ENCODE measurements around the gene MAN1A1. TPM values are rescaled to one million over a fixed set of nuclear protein-coding genes. Genes with fewer than 3 reads are reported as not detected.

The MAN1A1 gene
- polyA plus RNA-seq, 10 donors: 27.9 to 44.8 (median 37.2) TPM

GRCh38 chr6:119148098-119148824, 201.3 kb downstream of the MAN1A1 start:
- DNase-seq: peak; percentile 77 to 89 (median 82)

DNA sequence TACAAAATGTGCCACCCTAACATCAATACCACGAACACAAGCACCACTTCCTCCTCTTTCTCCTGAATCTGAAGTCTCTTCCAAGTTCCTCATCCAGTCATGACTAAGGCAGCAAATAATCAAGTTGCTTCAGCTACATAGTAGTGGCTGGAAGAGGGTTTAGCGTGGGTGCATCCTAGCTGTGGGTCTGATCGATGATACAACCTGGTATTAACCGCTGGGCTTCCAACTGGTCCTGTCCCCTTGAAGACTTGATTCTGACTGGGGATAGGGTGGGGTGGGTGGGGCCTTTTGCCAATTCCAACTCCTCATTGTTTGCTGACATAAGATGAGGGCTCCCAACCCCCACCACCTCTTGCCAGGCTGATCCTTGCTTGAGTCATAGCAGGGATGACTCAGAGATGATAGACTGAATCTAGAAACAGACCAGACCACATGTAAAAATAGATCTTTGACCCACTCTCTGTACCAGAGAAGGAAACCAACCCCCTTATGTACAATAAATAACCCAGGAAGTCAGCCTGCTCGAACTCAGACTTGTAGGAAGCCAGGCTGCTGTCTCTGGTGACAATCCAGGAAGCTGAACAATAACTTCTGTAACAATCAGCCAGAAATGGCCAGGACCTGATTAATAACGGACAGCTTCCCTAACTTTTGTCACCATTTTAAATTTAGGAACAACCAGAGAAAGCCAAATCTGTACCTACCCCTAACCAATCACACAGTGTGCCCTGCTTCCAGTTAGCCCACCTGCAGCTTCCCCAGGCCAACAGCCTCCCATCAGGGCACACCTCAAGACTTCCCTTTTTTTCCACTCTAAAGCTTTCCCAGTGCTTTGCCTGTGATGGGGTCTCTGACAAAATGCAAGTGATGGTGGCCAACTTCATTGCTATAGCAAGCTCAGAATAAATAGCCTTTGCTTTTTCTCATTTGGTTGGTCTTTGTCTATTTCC, 202.2 kb downstream of the MAN1A1 start:
- DNase-seq: peak in 1 of 3 donors; percentile 90

GRCh38 chr6:119145111-119145510, 204.4 kb downstream of the MAN1A1 start:
- no peak for DNase-seq

GRCh38 chr6:119142637-119143036, 206.9 kb downstream of the MAN1A1 start:
- DNase-seq: no peak

- DNase-seq: no peak
Observed at GRCh38 chr6:119142041-119142440, 207.5 kb downstream of the MAN1A1 start.

DNA sequence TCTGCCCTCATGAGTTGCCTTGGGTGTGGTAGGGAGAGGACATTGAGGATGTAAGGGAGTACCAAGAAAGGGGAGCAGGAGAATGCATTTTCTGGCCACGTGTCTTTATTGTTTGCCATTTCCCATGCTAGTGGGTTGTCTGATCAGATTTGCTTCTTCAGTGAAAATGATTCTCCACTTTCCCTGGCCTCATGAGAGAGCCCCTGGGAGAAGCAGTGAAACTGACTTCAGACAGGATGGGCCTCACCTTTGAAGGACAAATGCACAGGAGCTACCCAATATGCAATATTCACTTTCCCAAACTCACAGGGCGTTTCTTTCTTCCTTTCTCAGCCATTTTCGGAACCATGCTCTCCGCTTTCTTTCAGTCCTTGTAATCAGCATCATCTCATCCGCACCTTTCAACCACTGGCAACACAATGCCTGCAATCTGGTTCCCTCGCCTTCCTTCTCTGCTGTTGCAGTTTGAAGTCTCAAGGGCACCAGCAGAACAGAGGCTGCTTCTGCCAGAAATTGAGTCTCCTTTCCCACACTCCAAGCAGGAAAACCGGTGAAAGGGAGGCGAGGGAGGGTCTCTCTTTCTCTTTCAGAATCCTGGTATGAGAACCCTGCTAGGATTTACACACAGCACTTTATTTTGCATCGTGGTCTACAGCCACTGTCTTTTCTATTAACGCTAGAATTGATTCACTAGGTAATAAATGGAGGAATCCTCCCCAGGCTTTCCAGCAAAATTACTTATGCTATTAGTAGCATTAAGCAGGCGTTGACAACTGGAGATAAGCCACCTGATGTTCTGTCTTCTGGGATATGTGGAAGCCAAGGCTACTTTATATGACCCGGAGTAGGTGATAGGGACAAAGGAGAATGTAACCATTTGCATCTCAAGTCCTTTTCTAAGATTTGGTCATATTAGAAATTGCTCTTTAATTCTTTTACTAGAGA, 209.1 kb downstream of the MAN1A1 start:
- DNase-seq: no peak

DNA sequence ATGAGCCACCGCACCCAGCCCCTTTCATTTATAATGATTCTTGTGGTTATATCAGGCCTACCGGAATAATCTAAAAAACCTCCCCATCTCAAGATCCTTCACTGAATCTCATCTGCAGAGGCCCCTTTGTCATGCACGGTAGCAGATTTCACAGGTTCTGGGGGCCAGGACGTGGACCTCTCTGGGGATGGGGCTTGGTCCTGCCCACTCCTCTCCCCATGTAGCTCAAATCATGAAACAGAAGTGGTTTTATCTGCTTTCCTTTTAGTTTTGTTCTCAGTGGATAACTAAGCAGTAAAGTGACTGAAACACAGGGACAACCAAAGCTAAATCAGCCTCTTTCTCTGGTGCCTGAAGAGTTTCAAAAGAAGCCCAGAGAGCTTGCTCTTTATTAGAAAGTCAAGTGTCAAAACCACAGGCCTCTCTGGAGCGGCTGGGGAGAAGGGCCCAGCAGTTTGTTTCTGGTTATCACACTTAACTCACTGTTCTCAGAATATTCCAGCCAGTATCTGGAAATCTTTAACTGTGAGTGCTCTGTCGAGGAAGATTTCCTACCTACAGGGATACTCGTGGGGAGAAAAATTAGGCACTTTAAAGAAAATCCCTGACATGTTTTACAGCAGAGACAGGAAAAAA, 210.5 kb downstream of the MAN1A1 start:
- DNase-seq: no peak

DNA sequence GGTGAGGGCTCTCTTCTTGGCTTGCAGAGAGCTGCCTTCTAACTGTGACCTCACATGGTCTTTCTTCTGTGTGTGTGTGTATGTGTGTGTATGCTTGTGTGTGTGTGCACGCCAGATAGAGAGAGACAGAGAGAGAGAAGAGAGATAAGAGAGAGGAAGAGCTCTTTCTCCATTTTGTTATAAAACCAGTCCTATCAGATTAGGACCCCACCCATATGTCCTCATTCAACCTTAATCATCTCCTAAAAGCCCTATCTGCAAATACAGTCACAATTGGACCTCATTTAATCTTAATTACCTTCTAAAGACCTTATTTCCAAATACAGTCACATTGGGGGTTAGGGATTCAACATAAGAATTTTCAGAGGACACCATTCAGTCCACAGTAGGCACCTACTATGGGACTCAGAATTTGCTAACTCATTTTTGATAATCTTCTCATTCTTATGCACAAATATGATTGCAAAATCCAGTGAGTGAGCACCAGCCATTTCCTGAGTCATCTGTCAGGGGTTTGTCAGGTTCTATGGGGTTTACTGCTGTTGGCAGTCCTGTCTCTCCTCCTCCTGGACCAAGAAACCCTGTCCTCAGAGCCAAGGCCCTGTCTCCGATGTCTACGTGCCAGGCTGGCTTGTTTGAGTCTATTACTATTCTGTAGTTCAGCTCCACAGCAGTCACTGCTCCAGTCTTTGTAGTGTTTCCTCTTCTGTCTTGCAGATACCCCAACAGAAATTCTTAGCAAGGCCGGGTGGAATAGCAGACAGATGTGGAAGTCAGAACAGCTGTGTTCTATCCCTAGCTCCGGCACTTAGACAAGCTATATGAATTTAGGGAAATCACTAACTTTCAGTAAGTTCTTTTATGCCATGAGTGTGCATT, 212.1 kb downstream of the MAN1A1 start:
- no peak for DNase-seq

DNA sequence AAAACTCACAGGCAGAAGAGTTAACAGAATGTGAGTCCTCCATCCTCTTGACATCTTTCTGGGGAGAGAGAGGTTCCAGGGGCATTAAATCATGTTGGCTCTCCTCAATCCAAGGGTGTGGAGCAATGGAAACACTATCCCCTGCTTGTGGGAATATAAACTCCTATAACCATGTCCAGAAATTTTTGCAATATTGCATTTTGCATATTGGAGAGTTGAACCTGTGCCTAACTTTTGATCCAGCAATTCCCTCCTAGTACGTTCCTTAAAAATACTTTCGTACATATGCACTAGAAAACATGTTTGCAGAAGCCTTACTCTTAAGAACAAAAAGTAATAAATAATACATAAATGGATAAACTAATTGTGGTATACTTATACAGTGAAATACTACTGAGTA, 214.8 kb downstream of the MAN1A1 start:
- no peak for DNase-seq

- no peak for DNase-seq
Observed at GRCh38 chr6:119133400-119133799, 216.2 kb downstream of the MAN1A1 start.

DNA sequence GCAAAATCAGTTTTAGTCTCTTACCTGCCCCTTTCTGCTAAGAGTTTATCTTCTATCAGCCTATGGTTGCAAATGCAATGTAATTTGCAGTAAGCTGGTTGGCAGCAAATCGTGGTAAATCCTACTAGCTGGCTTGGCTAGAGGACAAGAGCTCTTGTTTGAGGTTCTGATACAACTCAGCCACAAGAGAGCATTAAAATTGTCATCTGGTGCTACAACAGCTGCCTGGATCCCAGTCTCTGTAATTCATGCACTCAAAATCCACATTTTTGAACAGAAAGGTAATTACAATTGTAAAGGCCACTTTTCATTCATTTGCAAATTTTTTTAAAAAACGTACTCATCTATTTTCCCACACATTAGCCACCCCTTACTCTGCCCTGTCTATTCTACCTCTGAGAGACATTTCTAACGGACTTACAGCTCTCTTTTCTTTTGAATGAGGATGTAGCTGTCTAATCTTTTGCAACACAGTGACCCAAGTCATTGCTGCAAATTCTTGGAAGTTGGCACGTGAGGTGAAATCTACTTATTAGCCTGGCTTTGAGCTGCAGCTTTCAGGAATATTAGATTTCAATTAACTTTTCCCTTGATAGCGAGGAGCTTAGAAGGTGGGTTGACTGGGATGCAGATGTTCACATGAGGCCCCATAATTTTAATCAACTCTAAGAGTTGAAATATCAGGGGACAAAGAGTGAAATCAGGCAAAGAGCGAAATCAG, 217.1 kb downstream of the MAN1A1 start:
- peak in 1 of 3 donors; percentile 81 for DNase-seq

DNA sequence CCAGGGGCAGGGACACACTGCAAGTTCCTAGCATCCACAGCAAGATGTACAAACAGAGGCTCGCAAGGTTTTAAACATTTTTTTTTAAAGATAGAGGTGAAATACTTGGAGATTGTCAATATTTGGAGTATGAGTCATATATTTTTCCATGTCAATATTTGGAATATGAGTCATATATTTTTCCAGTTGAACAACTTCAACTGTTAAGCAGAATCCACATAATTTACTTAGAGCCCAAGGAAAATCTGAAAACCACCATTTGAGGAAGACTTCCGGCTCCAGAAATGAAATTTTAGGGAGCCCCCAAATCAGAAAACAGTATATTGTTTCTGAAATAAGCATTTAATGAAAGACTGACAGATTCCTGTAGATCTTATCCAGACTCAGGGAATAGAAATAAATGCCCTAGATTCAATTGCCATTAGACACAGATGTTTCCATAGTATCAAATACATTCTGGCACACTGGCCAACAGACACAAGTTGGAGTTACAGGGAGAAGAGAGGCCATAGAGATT, 219.5 kb downstream of the MAN1A1 start:
- DNase-seq: peak in 2 of 3 donors; percentile 27 to 75

- peak; percentile 76 to 88 (median 81) for DNase-seq
Observed at GRCh38 chr6:119129148-119129967, 220.2 kb downstream of the MAN1A1 start.

GRCh38 chr6:119128252-119128912, 221.2 kb downstream of the MAN1A1 start:
- DNase-seq: no peak

- no peak for DNase-seq
Observed at GRCh38 chr6:119127627-119128026, 221.9 kb downstream of the MAN1A1 start.

All from muscle of back (tissue), 11 donors.